ENCODE results near the gene JAK2.

Gene JAK2

DNA sequence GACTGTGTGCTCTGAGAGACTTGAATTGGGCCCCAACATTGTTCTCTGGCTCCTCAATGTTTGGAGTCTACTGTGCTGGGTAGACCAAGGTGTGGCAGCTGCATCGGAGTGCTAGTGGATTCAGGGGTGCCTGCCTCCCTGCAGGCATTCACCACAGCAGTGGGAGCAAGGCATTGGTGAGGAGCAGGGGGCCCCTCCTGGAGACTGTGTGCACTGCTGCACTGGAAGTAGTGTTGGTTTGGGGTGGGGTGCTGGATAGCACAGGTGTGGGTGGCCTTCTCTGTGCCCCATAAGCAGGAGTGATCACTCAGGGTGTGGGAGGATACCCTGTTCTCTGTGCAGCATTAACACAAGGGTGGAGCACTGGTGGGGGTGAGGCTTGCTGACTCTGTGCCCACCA is 161.2 kb downstream of the JAK2 start:
- DNase-seq (ENCODE audit: low spot score) = no peak

Data from activated CD4-positive, alpha-beta T cell treated with anti-CD3 and anti-CD28 coated beads, Interleukin-2, Interleukin-4, amounts not matched to agents 100 ng/mL and 50 ng/mL, durations not matched to agents 16 hours and 8 hours (primary cell).